ENCODE results near the gene USP25. TPM values are rescaled to one million over a fixed set of nuclear protein-coding genes. Genes with fewer than 3 reads are reported as not detected.

The USP25 gene
- total RNA-seq, 1 experiment from 2014 or later = 37.9 TPM

DNA sequence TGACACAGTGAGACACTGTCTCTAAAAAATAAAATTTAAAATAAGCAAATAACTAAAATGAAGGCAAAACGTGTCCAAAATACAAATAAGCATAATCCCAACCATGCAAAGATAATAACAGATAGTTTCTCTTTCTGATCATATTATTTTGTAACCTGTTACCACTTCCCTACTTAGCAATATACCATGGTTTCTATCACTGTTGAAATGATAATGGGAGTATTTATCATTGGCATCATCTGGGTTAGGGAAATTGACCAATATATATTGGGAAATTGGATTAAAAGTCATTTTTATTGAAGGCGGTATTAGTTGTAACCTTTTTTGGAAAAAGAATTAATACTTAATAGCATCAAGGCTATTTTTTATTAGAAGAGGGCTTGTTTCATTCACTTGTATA is 47.0 kb downstream of the USP25 start:
- peaks cover 13% of the 10 kb centered on the region for H3K36me3 ChIP-seq
- no peak overlapping the region for H3K27ac ChIP-seq
- no peak overlapping the region for H3K4me3 ChIP-seq
- H3K9me3 ChIP-seq (replicated peaks) = no peaks in the 10 kb centered on the region
- H3K27me3 ChIP-seq (replicated peaks) = no peaks in the 10 kb centered on the region
- H3K4me1 ChIP-seq (replicated peaks) = no peaks in the 10 kb centered on the region
- DNase-seq (ENCODE audit: low read depth in 1 of 2, low spot score in 2 of 2) = no peak

DNA sequence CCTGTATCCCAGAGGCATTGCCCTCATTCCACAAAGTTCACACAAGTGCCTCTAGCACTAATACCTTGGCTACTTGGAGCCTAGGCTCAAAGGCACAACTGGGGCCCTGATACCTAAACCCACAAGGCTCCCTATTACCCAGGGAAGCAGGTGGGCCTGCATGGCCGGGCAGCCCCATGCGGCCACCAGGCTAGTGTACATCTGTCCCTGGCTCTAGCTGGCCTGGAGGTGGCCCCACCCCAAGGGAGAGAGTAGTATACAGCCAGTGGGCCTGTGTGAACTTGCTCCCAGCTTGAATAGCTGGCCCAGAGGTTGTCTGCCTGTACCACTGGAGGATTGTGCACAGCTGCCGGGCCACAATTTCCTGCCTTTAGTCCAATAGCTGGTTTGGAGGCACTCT is 52.2 kb downstream of the USP25 start:
- no peaks in the 10 kb centered on the region for H3K9me3 ChIP-seq (replicated peaks)
- DNase-seq (ENCODE audit: low read depth in 1 of 2, low spot score in 2 of 2) = no peak
- no peaks in the 10 kb centered on the region for H3K27me3 ChIP-seq (replicated peaks)
- H3K27ac ChIP-seq = no peak overlapping the region
- H3K4me1 ChIP-seq (replicated peaks) = no peaks in the 10 kb centered on the region
- H3K4me3 ChIP-seq = no peak overlapping the region
- peaks cover 27% of the 10 kb centered on the region for H3K36me3 ChIP-seq

GRCh38 chr21:15788847-15789523 is 59.2 kb downstream of the USP25 start:
- peak in 1 of 2 experiments; percentile 26 for DNase-seq (ENCODE audit: low read depth in 1 of 2, low spot score in 2 of 2)
- no peaks in the 10 kb centered on the region; the same call in 1 of the 2 replicates for H3K36me3 ChIP-seq
- H3K27me3 ChIP-seq (replicated peaks) = no peaks in the 10 kb centered on the region
- peaks cover 9% of the 10 kb centered on the region for H3K4me1 ChIP-seq (replicated peaks)
- no peak overlapping the region for H3K4me3 ChIP-seq
- no peak overlapping the region for H3K27ac ChIP-seq
- no peaks in the 10 kb centered on the region for H3K9me3 ChIP-seq (replicated peaks)

- H3K4me3 ChIP-seq = no peak overlapping the region
- H3K36me3 ChIP-seq = no peaks in the 10 kb centered on the region
- peaks cover 9% of the 10 kb centered on the region for H3K4me1 ChIP-seq (replicated peaks)
- no peak for DNase-seq (ENCODE audit: low read depth in 1 of 2, low spot score in 2 of 2)
- no peak overlapping the region for H3K27ac ChIP-seq
- H3K9me3 ChIP-seq (replicated peaks) = no peaks in the 10 kb centered on the region
- no peaks in the 10 kb centered on the region for H3K27me3 ChIP-seq (replicated peaks)
These were observed 63.3 kb downstream of the USP25 start for GRCh38 chr21:15793109-15793508.

- no peaks in the 10 kb centered on the region for H3K36me3 ChIP-seq
- no peaks in the 10 kb centered on the region for H3K9me3 ChIP-seq (replicated peaks)
- H3K27ac ChIP-seq = no peak overlapping the region
- DNase-seq (ENCODE audit: low read depth in 1 of 2, low spot score in 2 of 2) = no peak
- H3K27me3 ChIP-seq (replicated peaks) = no peaks in the 10 kb centered on the region
- no peak overlapping the region for H3K4me3 ChIP-seq
- peaks cover 4% of the 10 kb centered on the region for H3K4me1 ChIP-seq (replicated peaks)
These were observed 63.9 kb downstream of the USP25 start for GRCh38 chr21:15793550-15794235.

- Histone ChIP-seq H3K27me3 (replicated peaks) (no peaks in the 10 kb centered on the region), H3K4me1 (replicated peaks) (no peaks in the 10 kb centered on the region; the same call in 1 of the 2 replicates)
- no peak for DNase-seq (ENCODE audit: low read depth in 1 of 2, low spot score in 2 of 2)
These were observed 64.6 kb downstream of the USP25 start for GRCh38 chr21:15794277-15794912.

GRCh38 chr21:15795533-15795932 is 65.8 kb downstream of the USP25 start:
- H3K27me3 ChIP-seq (replicated peaks) = no peaks in the 10 kb centered on the region
- DNase-seq (ENCODE audit: low read depth in 1 of 2, low spot score in 2 of 2) = no peak

More at GRCh38 chr21:15794277-15794912, 64.6 kb downstream of the USP25 start:
- H3K36me3 ChIP-seq = no peaks in the 10 kb centered on the region
- H3K9me3 ChIP-seq (replicated peaks) = no peaks in the 10 kb centered on the region
- H3K4me3 ChIP-seq = no peak overlapping the region
- H3K27ac ChIP-seq = no peak overlapping the region

GRCh38 chr21:15797577-15798363 is 68.0 kb downstream of the USP25 start:
- H3K27me3 ChIP-seq (replicated peaks) = no peaks in the 10 kb centered on the region
- no peaks in the 10 kb centered on the region for H3K4me1 ChIP-seq (replicated peaks)
- DNase-seq (ENCODE audit: low read depth in 1 of 2, low spot score in 2 of 2) = no peak
- no peaks in the 10 kb centered on the region for H3K36me3 ChIP-seq
- H3K27ac ChIP-seq = no peak overlapping the region
- no peak overlapping the region for H3K4me3 ChIP-seq
- H3K9me3 ChIP-seq (replicated peaks) = no peaks in the 10 kb centered on the region

More at GRCh38 chr21:15795533-15795932, 65.8 kb downstream of the USP25 start:
- Histone ChIP-seq H3K4me3 (no peak overlapping the region), H3K9me3 (replicated peaks) (no peaks in the 10 kb centered on the region), H3K36me3 (no peaks in the 10 kb centered on the region), H3K4me1 (replicated peaks) (no peaks in the 10 kb centered on the region), H3K27ac (no peak overlapping the region)

DNA sequence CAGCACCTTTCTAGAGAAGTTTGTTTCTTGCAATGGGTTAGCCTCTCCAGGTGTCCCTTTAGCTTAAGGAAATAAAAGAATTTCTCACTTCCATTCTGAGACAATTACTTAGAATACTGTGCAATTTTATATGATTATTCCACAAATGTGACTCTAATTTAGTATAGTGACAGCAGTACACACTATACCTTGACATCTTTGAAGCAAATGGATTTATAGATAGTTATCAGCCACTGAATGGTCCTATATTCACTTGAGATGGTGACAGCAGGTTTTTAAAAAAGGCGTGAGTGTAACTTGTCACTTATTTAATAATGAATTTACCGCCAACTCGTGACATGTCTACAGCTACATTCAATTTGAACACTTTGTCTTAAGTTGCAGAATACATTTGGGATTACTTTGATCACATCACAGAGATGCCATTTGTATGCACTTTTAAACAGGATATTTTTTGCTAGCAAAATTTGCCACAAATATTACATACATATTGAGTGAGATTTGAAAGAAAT is 71.6 kb downstream of the USP25 start:
- H3K4me1 ChIP-seq (replicated peaks) = no peaks in the 10 kb centered on the region
- no peak overlapping the region for H3K27ac ChIP-seq
- DNase-seq (ENCODE audit: low read depth in 1 of 2, low spot score in 2 of 2) = no peak
- no peaks in the 10 kb centered on the region for H3K27me3 ChIP-seq (replicated peaks)
- H3K36me3 ChIP-seq = 0 out of 2 replicates have a peak, but pooled peaks cover 2% of the 10 kb centered on the region
- H3K9me3 ChIP-seq (replicated peaks) = no peaks in the 10 kb centered on the region
- no peak overlapping the region for H3K4me3 ChIP-seq

DNA sequence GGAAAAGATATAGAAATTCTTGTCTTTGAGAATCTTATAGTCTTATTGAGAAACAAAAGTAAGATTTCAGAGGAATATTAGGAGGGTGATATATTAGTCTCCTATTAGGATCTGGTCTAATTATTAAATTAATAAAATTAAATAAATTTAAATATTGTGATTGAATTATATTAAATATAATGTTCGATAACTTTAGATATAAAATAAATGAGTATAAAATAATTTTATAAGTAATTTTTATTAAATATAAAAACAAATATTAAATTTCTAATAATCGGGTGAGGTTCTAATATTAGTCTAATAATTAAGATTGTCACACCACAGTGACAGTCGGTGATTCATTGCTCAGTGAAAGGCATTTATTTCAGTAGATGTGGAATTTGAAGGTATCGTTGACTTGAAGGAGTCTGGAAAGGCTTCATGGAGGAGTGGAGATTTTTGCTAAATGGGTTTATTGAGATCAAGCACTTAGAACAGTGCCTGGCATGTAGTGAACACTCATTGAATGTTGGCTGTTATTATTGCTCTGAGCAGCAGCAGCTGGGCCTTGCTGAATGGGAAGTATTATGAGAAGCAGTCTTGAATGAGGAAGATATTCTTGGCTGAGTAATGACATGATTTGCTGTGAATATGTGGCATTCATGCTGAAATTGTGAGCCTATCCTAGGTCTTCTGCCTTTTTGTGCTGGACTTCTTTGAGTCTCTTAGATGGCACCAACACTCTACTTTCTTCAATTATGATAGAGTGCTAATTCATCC is 74.6 kb downstream of the USP25 start:
- Histone ChIP-seq H3K9me3 (replicated peaks) (no peaks in the 10 kb centered on the region), H3K4me3 (no peak overlapping the region), H3K36me3 (peaks cover 2% of the 10 kb centered on the region; the same call in 1 of the 2 replicates), H3K27me3 (replicated peaks) (no peaks in the 10 kb centered on the region), H3K27ac (no peak overlapping the region), H3K4me1 (replicated peaks) (no peaks in the 10 kb centered on the region)
- no peak for DNase-seq (ENCODE audit: low read depth in 1 of 2, low spot score in 2 of 2)

DNA sequence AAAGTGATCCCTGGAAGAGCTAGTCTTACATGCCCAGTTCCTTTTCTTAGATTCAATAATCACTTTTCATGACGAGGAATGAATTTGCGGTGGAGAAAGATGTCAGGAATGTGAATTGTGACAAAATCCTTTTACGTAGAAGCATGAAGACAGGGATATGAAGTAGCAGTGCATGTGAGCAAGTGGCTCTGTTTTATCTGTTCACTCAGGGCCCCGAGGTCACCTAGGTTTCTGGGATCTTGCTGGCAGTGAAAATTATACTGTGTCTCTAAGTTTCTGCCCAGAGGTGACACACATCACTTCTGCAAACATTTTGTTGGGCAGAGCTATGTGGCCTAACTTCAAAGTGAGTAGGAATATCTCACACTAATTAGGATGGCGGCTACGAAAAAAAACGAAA is 79.3 kb downstream of the USP25 start:
- no peaks in the 10 kb centered on the region for H3K27me3 ChIP-seq (replicated peaks)
- H3K36me3 ChIP-seq = peaks cover 16% of the 10 kb centered on the region
- H3K9me3 ChIP-seq (replicated peaks) = no peaks in the 10 kb centered on the region
- H3K27ac ChIP-seq = no peak overlapping the region
- H3K4me3 ChIP-seq = no peak overlapping the region
- DNase-seq (ENCODE audit: low read depth in 1 of 2, low spot score in 2 of 2) = no peak
- H3K4me1 ChIP-seq (replicated peaks) = no peaks in the 10 kb centered on the region

DNA sequence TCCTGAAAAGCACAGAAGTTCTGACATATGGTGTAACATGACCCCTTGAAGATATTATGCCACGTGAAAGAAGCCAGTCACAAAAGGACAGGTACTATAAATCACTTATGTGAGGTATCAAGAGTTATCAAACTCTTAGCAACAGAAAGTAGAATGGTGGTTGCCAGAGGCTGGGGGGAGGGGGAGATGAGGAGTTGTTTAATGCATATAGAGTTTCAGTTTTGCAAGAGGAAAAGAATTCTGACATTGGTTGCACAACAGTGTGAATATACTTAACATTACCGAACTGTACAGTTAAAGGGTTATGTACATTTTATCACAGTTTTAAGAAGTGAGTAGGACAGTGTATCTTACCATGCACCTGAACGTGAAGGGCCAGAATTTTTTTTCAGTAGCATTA is 80.0 kb downstream of the USP25 start:
- Histone ChIP-seq H3K4me3 (no peak overlapping the region), H3K4me1 (replicated peaks) (no peaks in the 10 kb centered on the region), H3K36me3 (peaks cover 16% of the 10 kb centered on the region), H3K27me3 (replicated peaks) (no peaks in the 10 kb centered on the region), H3K27ac (no peak overlapping the region), H3K9me3 (replicated peaks) (no peaks in the 10 kb centered on the region)
- DNase-seq (ENCODE audit: low read depth in 1 of 2, low spot score in 2 of 2) = no peak

DNA sequence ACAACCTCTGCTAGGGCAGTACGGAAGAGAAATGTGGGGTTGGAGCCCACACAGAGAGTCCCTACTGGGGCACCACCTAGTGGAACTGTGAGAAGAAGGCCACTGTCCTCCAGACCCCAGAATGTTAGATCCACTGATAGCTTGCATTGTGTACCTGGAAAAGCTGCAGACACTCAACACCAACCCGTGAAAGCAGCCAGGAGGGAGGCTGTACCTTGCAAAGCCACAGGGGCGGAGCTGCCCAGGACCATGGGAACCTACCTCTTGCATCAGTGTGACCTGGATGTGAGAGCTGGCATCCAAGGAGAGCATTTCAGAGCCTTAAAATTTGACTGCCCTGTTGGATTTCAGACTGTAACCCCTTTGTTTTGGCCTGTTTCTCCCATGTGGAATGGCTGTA is 85.5 kb downstream of the USP25 start:
- Histone ChIP-seq H3K27me3 (replicated peaks) (no peaks in the 10 kb centered on the region), H3K36me3 (peaks cover 32% of the 10 kb centered on the region), H3K27ac (no peak overlapping the region), H3K4me3 (no peak overlapping the region), H3K4me1 (replicated peaks) (no peaks in the 10 kb centered on the region), H3K9me3 (replicated peaks) (no peaks in the 10 kb centered on the region)
- DNase-seq (ENCODE audit: low read depth in 1 of 2, low spot score in 2 of 2) = no peak

All from SJSA1 (cell line).